Measurements from ENCODE around the gene BNIPL. TPM values are rescaled to one million over a fixed set of nuclear protein-coding genes. Genes with fewer than 3 reads are reported as not detected.

BNIPL gene
- total RNA-seq, 1 donor from 2014 or later, result 0.47 TPM

- peak overlapping the region; percentile 94 for H3K27ac ChIP-seq (replicated peaks)
- H3K9me3 ChIP-seq (replicated peaks), result no peaks in the 10 kb centered on the region
- H3K4me1 ChIP-seq, result peaks cover 92% of the 10 kb centered on the region
- no peaks in the 10 kb centered on the region for H3K36me3 ChIP-seq
- intact Hi-C loops (cut with micrococcal nuclease), result loop anchor here (10.0 kb wide), 1 partner anchor 55 kb away; the partner anchor contains the start of gene MLLT11
- DNase-seq, result no peak
- no peak for TF ChIP-seq CTCF (IDR thresholded peaks at IDR 0.05; ENCODE audit: borderline replicate concordance)
- no peaks in the 10 kb centered on the region for H3K27me3 ChIP-seq (ENCODE audit: low read depth)
- peak overlapping the region; percentile 79 for H3K4me3 ChIP-seq
Observed at GRCh38 chr1:151009674-151010345, 26.6 kb upstream of the BNIPL start.

DNA sequence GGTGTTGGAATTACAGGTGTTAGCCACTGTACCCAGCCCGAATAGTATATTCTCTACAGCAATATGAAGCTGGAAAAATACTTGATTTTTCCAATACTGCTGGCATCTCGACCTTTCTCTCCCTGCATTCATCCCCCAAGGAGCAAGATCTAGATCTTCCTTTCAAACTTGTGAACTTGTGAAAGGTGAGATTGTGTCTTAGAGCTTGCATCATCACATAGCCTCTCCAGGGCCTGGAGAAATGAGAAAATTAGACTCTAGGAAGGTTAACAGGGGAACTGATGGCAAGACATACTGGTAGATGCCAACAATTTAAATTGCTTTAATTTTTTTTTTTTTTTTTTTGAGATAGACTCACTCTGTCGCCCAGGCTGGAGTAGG, 26.1 kb upstream of the BNIPL start:
- intact Hi-C loops (cut with micrococcal nuclease), result no loop called here
- Histone ChIP-seq H3K36me3 (no peaks in the 10 kb centered on the region), H3K27me3 (ENCODE audit: low read depth) (no peaks in the 10 kb centered on the region), H3K27ac (replicated peaks) (peak overlapping the region; percentile 94), H3K4me1 (peaks cover 88% of the 10 kb centered on the region), H3K4me3 (no peak overlapping the region), H3K9me3 (replicated peaks) (no peaks in the 10 kb centered on the region)
- no peak for TF ChIP-seq CTCF (IDR thresholded peaks at IDR 0.05; ENCODE audit: borderline replicate concordance)
- no peak for DNase-seq

DNA sequence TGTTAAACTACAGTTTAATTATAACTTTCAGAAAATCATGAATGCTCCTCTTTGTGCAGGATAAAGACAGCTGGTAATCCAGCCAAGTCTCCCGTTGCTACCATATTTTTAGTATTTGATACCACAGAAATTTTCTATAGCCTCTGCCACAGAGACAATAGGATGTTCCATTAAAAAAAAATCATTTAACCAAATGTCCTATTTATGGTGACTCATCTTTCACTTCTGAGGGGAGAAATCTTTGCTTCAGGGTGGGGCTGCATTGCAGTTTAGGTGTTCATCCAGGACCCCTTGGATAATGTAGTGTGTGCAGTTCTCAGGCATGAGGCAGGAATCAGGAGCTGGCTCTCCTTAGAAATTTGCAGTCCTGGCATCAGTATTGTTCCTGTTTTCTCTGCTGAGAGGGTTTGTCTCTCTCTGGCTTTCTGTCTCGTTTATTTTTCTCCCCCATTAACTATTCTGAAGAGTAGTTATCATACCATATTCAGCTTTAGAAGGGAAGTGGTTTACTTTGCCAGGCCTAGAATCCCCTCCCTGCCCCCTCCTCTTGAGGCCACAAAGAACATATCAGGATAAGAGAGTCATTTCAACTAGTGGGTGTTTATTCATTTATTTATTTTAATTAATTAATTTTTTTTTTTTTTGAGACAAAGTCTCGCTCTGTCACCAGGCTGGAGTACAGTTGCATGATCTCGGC, 25.1 kb upstream of the BNIPL start:
- intact Hi-C loops (cut with micrococcal nuclease), result no loop called here
- TF ChIP-seq CTCF (IDR thresholded peaks at IDR 0.05; ENCODE audit: borderline replicate concordance), result no peak

DNA sequence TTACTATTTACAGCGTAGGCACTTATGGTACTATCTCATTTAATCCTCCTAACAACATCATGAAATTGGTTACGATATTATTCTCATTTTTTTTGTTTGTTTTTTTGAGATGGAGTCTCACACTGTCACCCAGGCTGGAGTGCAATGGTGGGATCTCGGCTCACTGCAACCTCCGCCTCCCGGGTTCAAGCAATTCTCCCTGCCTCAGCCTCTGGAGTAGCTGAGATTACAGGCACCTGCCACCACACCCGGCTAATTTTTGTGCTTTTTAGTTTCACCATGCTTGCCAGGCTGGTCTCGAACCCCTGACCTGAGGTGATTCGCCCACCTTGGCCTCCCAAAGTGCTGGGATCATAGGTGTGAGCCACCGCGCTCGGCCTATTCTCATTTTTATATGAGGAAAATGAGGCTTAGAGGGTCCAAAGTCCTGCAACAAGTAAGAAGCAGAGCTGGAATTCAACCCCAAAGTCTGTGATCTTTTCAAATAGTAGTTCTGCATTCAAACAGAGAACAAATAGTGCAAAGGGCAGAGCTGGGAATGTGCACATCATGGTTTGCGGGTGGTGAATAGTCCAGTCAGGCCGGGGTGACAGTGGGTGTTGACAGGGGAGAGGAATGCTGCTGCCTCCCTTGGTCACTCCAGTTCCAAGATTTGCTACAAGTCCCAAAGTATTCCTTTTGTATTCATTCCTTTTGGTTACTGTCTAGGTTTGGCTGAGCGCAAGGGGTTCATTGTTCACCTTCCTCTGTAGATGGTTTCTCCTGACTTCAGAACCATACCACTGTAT, 23.5 kb upstream of the BNIPL start:
- Histone ChIP-seq H3K4me1 (peaks cover 72% of the 10 kb centered on the region), H3K27me3 (ENCODE audit: low read depth) (no peaks in the 10 kb centered on the region), H3K36me3 (peaks cover 3% of the 10 kb centered on the region), H3K27ac (replicated peaks) (peak overlapping the region; percentile 94), H3K9me3 (replicated peaks) (no peaks in the 10 kb centered on the region), H3K4me3 (peak overlapping the region; percentile 34)
- peak; percentile 30 for DNase-seq
- intact Hi-C loops (cut with micrococcal nuclease), result no loop called here
- no peak for TF ChIP-seq CTCF (IDR thresholded peaks at IDR 0.05; ENCODE audit: borderline replicate concordance)

More for the DNA sequence above, 25.1 kb upstream of the BNIPL start:
- no peaks in the 10 kb centered on the region for H3K9me3 ChIP-seq (replicated peaks)
- H3K27ac ChIP-seq (replicated peaks), result peak overlapping the region; percentile 94
- peak overlapping the region; percentile 12 for H3K4me3 ChIP-seq
- no peaks in the 10 kb centered on the region for H3K36me3 ChIP-seq
- no peaks in the 10 kb centered on the region for H3K27me3 ChIP-seq (ENCODE audit: low read depth)
- peaks cover 87% of the 10 kb centered on the region for H3K4me1 ChIP-seq
- DNase-seq, result no peak

- peaks cover 70% of the 10 kb centered on the region for H3K4me1 ChIP-seq
Observed at GRCh38 chr1:151013518-151013917, 22.9 kb upstream of the BNIPL start.

More at GRCh38 chr1:151013518-151013917, 22.9 kb upstream of the BNIPL start:
- Histone ChIP-seq H3K36me3 (peaks cover 9% of the 10 kb centered on the region), H3K27ac (replicated peaks) (peak overlapping the region; percentile 94), H3K27me3 (ENCODE audit: low read depth) (no peaks in the 10 kb centered on the region), H3K9me3 (replicated peaks) (no peaks in the 10 kb centered on the region), H3K4me3 (peak overlapping the region; percentile 34)
- intact Hi-C loops (cut with micrococcal nuclease), result no loop called here
- no peak for DNase-seq
- TF ChIP-seq CTCF (IDR thresholded peaks at IDR 0.05; ENCODE audit: borderline replicate concordance), result no peak
